HCT116 (cell line): ENCODE data around the gene SLC12A1. TPM values are rescaled to one million over a fixed set of nuclear protein-coding genes. Genes with fewer than 3 reads are reported as not detected.

ENCODE experiments used
- ATAC-seq: fragments of 200-7000 bp; cut with Tn5 transposase; 2 replicates; pipeline ENCODE4 v1.9.1; 2020; ENCODE audit warnings: mild to moderate bottlenecking, moderate library complexity
- BruUV-seq: library from RNA; stranded (reverse); fragments of 400-500 nt; replicated peaks from 2 replicates; lab custom pipeline; 2021; lab: Mats Ljungman, UMichigan
- CTCF ChIA-PET: fragments of 300-600 bp; sonication (Branson Sonifier 250); formaldehyde crosslinking; loops from one replicate; lab custom pipeline; 2021; ENCODE audit warnings: antibody characterized with exemption; lab: Charles Lee
- POLR2A ChIA-PET: fragments of 300-600, 350-600 bp; sonication (Branson Sonifier 250); formaldehyde crosslinking; loops from one replicate; lab custom pipeline; 2021; ENCODE audit warnings: antibody characterized with exemption; lab: Charles Lee
- RAD21 ChIA-PET, 2 experiments: fragments of 300-600 bp; sonication (Branson Sonifier 250); formaldehyde crosslinking; loops; one replicate each; lab custom pipeline; 2023; ENCODE audit warnings: low total read pairs in 2 of 2; ENCODE audit not compliant: uncharacterized antibody in 2 of 2, unreplicated experiment in 2 of 2, low non-redundant PET in 1 of 2; lab: Charles Lee
- DNase-seq: peaks from one replicate; pipeline ENCODE4 v3.0.0-alpha.2; 2010; ENCODE audit warnings: low read depth, low spot score
- H2AFZ ChIP-seq: fragments of 200-600 bp; shearing (Covaris generic), sonication (generic); 2 replicates; pipeline ENCODE4 v1.6.1; 2017; ENCODE audit warnings: low read depth, mixed run types, mixed read lengths, antibody characterized with exemption, low read length; ENCODE audit not compliant: poor library complexity, severe bottlenecking
- H3K27ac ChIP-seq: 2 replicates; pipeline ENCODE4 v1.5.1; 2012; ENCODE audit warnings: low read depth, low read length
- H3K27me3 ChIP-seq: fragments of 200-600 bp; sonication (generic); 2 replicates; pipeline ENCODE4 v1.6.1; 2016; ENCODE audit warnings: mixed run types, low read length, mixed read lengths; ENCODE audit not compliant: insufficient read depth
- H3K36me3 ChIP-seq, 2 experiments: fragments of 200-500 bp in 1 of 2; fragments of 200-600 bp in 1 of 2; sonication (Bioruptor generic) in 1 of 2; sonication (generic) in 1 of 2; 2 replicates each; pipeline versions ENCODE4 v1.5.1 to v1.6.1; 2014 to 2016; ENCODE audit warnings: low read length in 2 of 2, inconsistent platforms in 1 of 2, mixed read lengths in 1 of 2, mixed run types in 1 of 2; ENCODE audit not compliant: insufficient read depth in 2 of 2, control insufficient read depth in 1 of 2
- H3K4me1 ChIP-seq, 2 experiments: fragments of 200-600 bp in 1 of 2; sonication (generic) in 1 of 2; 2 replicates each; pipeline versions ENCODE4 v1.5.1 to v1.6.1; 2012 to 2017; ENCODE audit warnings: low read length in 2 of 2, inconsistent platforms in 1 of 2, mild to moderate bottlenecking in 1 of 2, mixed read lengths in 1 of 2, mixed run types in 1 of 2, moderate library complexity in 1 of 2; ENCODE audit not compliant: insufficient read depth in 2 of 2, control insufficient read depth in 1 of 2
- H3K4me2 ChIP-seq: fragments of 200-600 bp; sonication (generic); 2 replicates; pipeline ENCODE4 v1.6.1; 2017; ENCODE audit warnings: mixed run types, low read length, mixed read lengths
- H3K4me3 ChIP-seq, 2 experiments: fragments of 200-600 bp in 1 of 2; sonication (generic) in 1 of 2; replicated peaks in 1 of 2; 2 replicates each; pipeline ENCODE4 v1.5.1; 2011 to 2016; ENCODE audit warnings: low read length in 2 of 2, control low read depth in 1 of 2, low read depth in 1 of 2, mild to moderate bottlenecking in 1 of 2, mixed read lengths in 1 of 2, mixed run types in 1 of 2
- H3K79me2 ChIP-seq: fragments of 200-600 bp; sonication (generic); 2 replicates; pipeline ENCODE4 v1.6.1; 2017; ENCODE audit warnings: mild to moderate bottlenecking, mixed run types, low read length, moderate library complexity, mixed read lengths; ENCODE audit not compliant: insufficient read depth
- H3K9ac ChIP-seq: fragments of 200-600 bp; sonication (generic); 2 replicates; pipeline ENCODE4 v1.6.1; 2016; ENCODE audit warnings: low read length, mixed read lengths
- H3K9me2 ChIP-seq: fragments of 200-600 bp; sonication (generic), shearing (Covaris generic); 2 replicates; pipeline ENCODE4 v1.6.1; 2017; ENCODE audit warnings: mixed run types, mild to moderate bottlenecking, moderate library complexity; ENCODE audit not compliant: insufficient read depth
- H3K9me3 ChIP-seq, 2 experiments: fragments of 200-500 bp in 1 of 2; fragments of 200-600 bp in 1 of 2; sonication (Bioruptor generic) in 1 of 2; sonication (generic) in 1 of 2; 2 replicates each; pipeline ENCODE4 v1.6.1; 2014 to 2017; ENCODE audit warnings: low read length in 2 of 2, mixed read lengths in 2 of 2, inconsistent platforms in 1 of 2, low read depth in 1 of 2, mild to moderate bottlenecking in 1 of 2, mixed run types in 1 of 2, moderate library complexity in 1 of 2; ENCODE audit not compliant: control insufficient read depth in 1 of 2, insufficient read depth in 1 of 2
- H4K20me1 ChIP-seq: fragments of 200-600 bp; sonication (generic), shearing (Covaris generic); 2 replicates; pipeline ENCODE4 v1.6.1; 2017; ENCODE audit warnings: mixed run types, mild to moderate bottlenecking, moderate library complexity; ENCODE audit not compliant: insufficient read depth
- ATF3 ChIP-seq: IDR thresholded peaks from 2 replicates; pipeline ENCODE4 v1.6.1; 2012
- CBX3 ChIP-seq: IDR thresholded peaks from 2 replicates; pipeline ENCODE4 v1.6.1; 2012; ENCODE audit warnings: low read depth
- CEBPB ChIP-seq: IDR thresholded peaks from 2 replicates; pipeline ENCODE4 v1.6.1; 2012; ENCODE audit warnings: low read depth
- CTCF ChIP-seq, 3 experiments: fragments of 200-600 bp in 1 of 3; sonication (generic) in 1 of 3; IDR thresholded peaks in 2 of 3; conservative IDR thresholded peaks in 1 of 3; 2 replicates each; pipeline ENCODE4 v1.5.1; 2012 to 2017; ENCODE audit warnings: low read depth in 2 of 3, low read length in 2 of 3, antibody characterized with exemption in 1 of 3, borderline replicate concordance in 1 of 3, control low read depth in 1 of 3, mild to moderate bottlenecking in 1 of 3, mixed read lengths in 1 of 3, mixed run types in 1 of 3, moderate library complexity in 1 of 3; ENCODE audit not compliant: insufficient read depth in 1 of 3
- EGR1 ChIP-seq: IDR thresholded peaks from 2 replicates; pipeline ENCODE4 v1.6.1; 2012; ENCODE audit warnings: low read depth
- ELF1 ChIP-seq: IDR thresholded peaks from 2 replicates; pipeline ENCODE4 v1.6.1; 2012; ENCODE audit warnings: low read depth, borderline replicate concordance
- EZH2phosphoT487 ChIP-seq: fragments of 200-600 bp; IDR thresholded peaks from 2 replicates; pipeline ENCODE4 v1.6.1; 2018; ENCODE audit warnings: antibody characterized with exemption, borderline replicate concordance
- FOSL1 ChIP-seq: IDR thresholded peaks from 2 replicates; pipeline ENCODE4 v1.6.1; 2012; ENCODE audit warnings: low read depth
- JUND ChIP-seq: IDR thresholded peaks from 2 replicates; pipeline ENCODE4 v1.6.1; 2012
- MAX ChIP-seq: IDR thresholded peaks from 2 replicates; pipeline ENCODE4 v1.6.1; 2012
- POLR2A ChIP-seq: IDR thresholded peaks from 2 replicates; pipeline ENCODE4 v1.7.0; 2011; ENCODE audit warnings: borderline replicate concordance; ENCODE audit not compliant: insufficient read depth, insufficient read length; ENCODE audit errors: extremely low read depth
- POLR2AphosphoS5 ChIP-seq: IDR thresholded peaks from 2 replicates; pipeline ENCODE4 v1.6.1; 2011; ENCODE audit warnings: mild to moderate bottlenecking, low read depth, low read length, moderate library complexity
- SIN3A ChIP-seq: IDR thresholded peaks from 2 replicates; pipeline ENCODE4 v1.6.1; 2012; ENCODE audit warnings: low read depth
- SP1 ChIP-seq: IDR thresholded peaks from 2 replicates; pipeline ENCODE4 v1.6.1; 2012; ENCODE audit warnings: low read depth
- SRF ChIP-seq: IDR thresholded peaks from 2 replicates; pipeline ENCODE4 v1.6.1; 2012; ENCODE audit warnings: low read depth
- TCF7L2 ChIP-seq: IDR thresholded peaks from 2 replicates; pipeline ENCODE4 v1.7.0; 2011; ENCODE audit warnings: borderline replicate concordance, inconsistent platforms; ENCODE audit not compliant: insufficient read depth, insufficient read length; ENCODE audit errors: extremely low read depth
- intact Hi-C: fragments of 100-400 bp; cut with micrococcal nuclease; formaldehyde crosslinking; loops from 2 replicates; pipeline ENCODE4 v1.10.0; 2022
- total RNA-seq: library from RNA; stranded (reverse); gene quantifications from one replicate; pipeline ENCODE4 v1.2.1, GENCODE V29; 2021; ENCODE audit not compliant: unreplicated experiment

The SLC12A1 gene
- total RNA-seq, 1 experiment from 2014 or later = not detected

- DNase-seq = no peak
- Histone ChIP-seq H4K20me1 (no peaks in the 10 kb centered on the region), H3K27me3 (no peaks in the 10 kb centered on the region), H3K9me2 (no peaks in the 10 kb centered on the region), H3K9me3 (no peaks in the 10 kb centered on the region), H3K4me1 (no peaks in the 10 kb centered on the region), H2AFZ (no peak overlapping the region), H3K79me2 (no peaks in the 10 kb centered on the region), H3K4me2 (no peak overlapping the region), H3K27ac (no peak overlapping the region), H3K36me3 (no peaks in the 10 kb centered on the region), H3K4me3 (no peak overlapping the region), H3K9ac (no peak overlapping the region)
- TF ChIP-seq ATF3 (no peak), TCF7L2 (no peak), CTCF (IDR thresholded peaks at IDR 0.05 in 2 of 3, conservative IDR thresholded peaks at IDR 0.05 in 1 of 3; ENCODE audit: borderline replicate concordance in 1 of 3, insufficient read depth in 1 of 3, low read depth in 2 of 3, low read length in 2 of 3) (no peak), MAX (no peak), SP1 (no peak), POLR2AphosphoS5 (no peak), ELF1 (no peak), EGR1 (no peak), CBX3 (no peak), POLR2A (no peak), EZH2phosphoT487 (no peak), CEBPB (no peak), SIN3A (no peak), FOSL1 (no peak), JUND (no peak), SRF (no peak)
- ChIA-PET CTCF (no interaction called here), POLR2A (no interaction called here), RAD21 (no interaction called here)
- intact Hi-C loops = no loop called here
- no TSS peak for BruUV-seq
- ATAC-seq = no peak
Measured at GRCh38 chr15:48307586-48307985, 101.5 kb downstream of the SLC12A1 start.
